CD4-positive, alpha-beta memory T cell (primary cell): ENCODE results near the gene PPM1H. TPM values are rescaled to one million over a fixed set of nuclear protein-coding genes. Genes with fewer than 3 reads are reported as not detected.

Experiments
- CTCF ChIA-PET: fragments of 350-600 bp; sonication (Branson Sonifier 250); formaldehyde crosslinking; loops from one replicate; lab custom pipeline; 2021; ENCODE audit warnings: inconsistent platforms; ENCODE audit not compliant: partially characterized antibody; lab: Charles Lee
- POLR2A ChIA-PET: fragments of 350-600 bp; sonication (Branson Sonifier 250); formaldehyde crosslinking; loops from one replicate; lab custom pipeline; 2021; ENCODE audit not compliant: partially characterized antibody; lab: Charles Lee
- DNase-seq, 5 donors: peaks; one replicate each; pipeline versions ENCODE4 v3.0.0 to v3.0.0-alpha.2; 2020 to 2022; ENCODE audit warnings: mixed read lengths in 1 of 5
- H3K27ac ChIP-seq: one replicate; pipeline ENCODE4 v1.7.0; 2013; ENCODE audit warnings: low read depth, low read length
- H3K27me3 ChIP-seq: 2 replicates; pipeline ENCODE4 v1.7.0; 2013; ENCODE audit warnings: mild to moderate bottlenecking, low read length, moderate library complexity; ENCODE audit not compliant: insufficient read depth
- H3K36me3 ChIP-seq: 2 replicates; pipeline ENCODE4 v1.7.0; 2013; ENCODE audit warnings: mild to moderate bottlenecking, low read length, moderate library complexity; ENCODE audit not compliant: insufficient read depth
- H3K4me1 ChIP-seq: 2 replicates; pipeline ENCODE4 v1.7.0; 2013; ENCODE audit warnings: mild to moderate bottlenecking, low read length, moderate library complexity; ENCODE audit not compliant: insufficient read depth
- H3K4me3 ChIP-seq, 2 donors: one replicate each; pipeline ENCODE4 v1.7.0; 2013; ENCODE audit warnings: low read length in 2 of 2, mild to moderate bottlenecking in 1 of 2
- H3K9me3 ChIP-seq, 2 donors: one replicate each; pipeline ENCODE4 v1.7.0; 2013; ENCODE audit warnings: low read length in 2 of 2, control low read depth in 1 of 2; ENCODE audit not compliant: control insufficient read depth in 1 of 2
- H3K27ac Mint-ChIP-seq, 7 donors: one replicate each; pipeline ENCODE4 v1.8.0; 2020 to 2021; ENCODE audit warnings: mixed read lengths in 7 of 7, mild to moderate bottlenecking in 6 of 7, inconsistent platforms in 3 of 7, moderate library complexity in 3 of 7
- H3K27me3 Mint-ChIP-seq, 2 donors: one replicate each; pipeline ENCODE4 v1.8.0; 2020 to 2021; ENCODE audit warnings: mixed read lengths in 2 of 2
- H3K36me3 Mint-ChIP-seq, 2 donors: one replicate each; pipeline ENCODE4 v1.8.0; 2020 to 2021; ENCODE audit warnings: mixed read lengths in 2 of 2, inconsistent platforms in 1 of 2, mild to moderate bottlenecking in 1 of 2
- H3K4me1 Mint-ChIP-seq, 4 donors: one replicate each; pipeline ENCODE4 v1.8.0; 2020 to 2021; ENCODE audit warnings: mixed read lengths in 4 of 4, mild to moderate bottlenecking in 1 of 4
- H3K4me3 Mint-ChIP-seq, 8 donors: one replicate each; pipeline ENCODE4 v1.8.0; 2020 to 2021; ENCODE audit warnings: mixed read lengths in 8 of 8, mild to moderate bottlenecking in 7 of 8, moderate library complexity in 6 of 8, inconsistent platforms in 3 of 8
- H3K9me3 Mint-ChIP-seq, 8 donors: one replicate each; pipeline ENCODE4 v1.8.0; 2020 to 2021; ENCODE audit warnings: mixed read lengths in 8 of 8, mild to moderate bottlenecking in 5 of 8, inconsistent platforms in 3 of 8, moderate library complexity in 1 of 8
- intact Hi-C: fragments of 100-400 bp; cut with micrococcal nuclease; formaldehyde crosslinking; loops from one replicate; pipeline ENCODE4 v1.15.1; 2023
- polyA plus RNA-seq, 2 donors: library from polyadenylated mRNA; unstranded; fragments of 300-500 nt; fragmentation: Illumina TruSeq; gene quantifications; one replicate each; pipeline ENCODE4 v1.2.3, GENCODE V29; 2021
- total RNA-seq, 2 experiments: library from RNA; stranded (reverse); gene quantifications; one replicate each; pipeline ENCODE4 v1.2.3, GENCODE V29; 2021

Gene PPM1H, protein sequence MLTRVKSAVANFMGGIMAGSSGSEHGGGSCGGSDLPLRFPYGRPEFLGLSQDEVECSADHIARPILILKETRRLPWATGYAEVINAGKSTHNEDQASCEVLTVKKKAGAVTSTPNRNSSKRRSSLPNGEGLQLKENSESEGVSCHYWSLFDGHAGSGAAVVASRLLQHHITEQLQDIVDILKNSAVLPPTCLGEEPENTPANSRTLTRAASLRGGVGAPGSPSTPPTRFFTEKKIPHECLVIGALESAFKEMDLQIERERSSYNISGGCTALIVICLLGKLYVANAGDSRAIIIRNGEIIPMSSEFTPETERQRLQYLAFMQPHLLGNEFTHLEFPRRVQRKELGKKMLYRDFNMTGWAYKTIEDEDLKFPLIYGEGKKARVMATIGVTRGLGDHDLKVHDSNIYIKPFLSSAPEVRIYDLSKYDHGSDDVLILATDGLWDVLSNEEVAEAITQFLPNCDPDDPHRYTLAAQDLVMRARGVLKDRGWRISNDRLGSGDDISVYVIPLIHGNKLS
- total RNA-seq (under 1 TPM; 0.06 to 0.14 TPM), polyA plus RNA-seq (not detected)

DNA sequence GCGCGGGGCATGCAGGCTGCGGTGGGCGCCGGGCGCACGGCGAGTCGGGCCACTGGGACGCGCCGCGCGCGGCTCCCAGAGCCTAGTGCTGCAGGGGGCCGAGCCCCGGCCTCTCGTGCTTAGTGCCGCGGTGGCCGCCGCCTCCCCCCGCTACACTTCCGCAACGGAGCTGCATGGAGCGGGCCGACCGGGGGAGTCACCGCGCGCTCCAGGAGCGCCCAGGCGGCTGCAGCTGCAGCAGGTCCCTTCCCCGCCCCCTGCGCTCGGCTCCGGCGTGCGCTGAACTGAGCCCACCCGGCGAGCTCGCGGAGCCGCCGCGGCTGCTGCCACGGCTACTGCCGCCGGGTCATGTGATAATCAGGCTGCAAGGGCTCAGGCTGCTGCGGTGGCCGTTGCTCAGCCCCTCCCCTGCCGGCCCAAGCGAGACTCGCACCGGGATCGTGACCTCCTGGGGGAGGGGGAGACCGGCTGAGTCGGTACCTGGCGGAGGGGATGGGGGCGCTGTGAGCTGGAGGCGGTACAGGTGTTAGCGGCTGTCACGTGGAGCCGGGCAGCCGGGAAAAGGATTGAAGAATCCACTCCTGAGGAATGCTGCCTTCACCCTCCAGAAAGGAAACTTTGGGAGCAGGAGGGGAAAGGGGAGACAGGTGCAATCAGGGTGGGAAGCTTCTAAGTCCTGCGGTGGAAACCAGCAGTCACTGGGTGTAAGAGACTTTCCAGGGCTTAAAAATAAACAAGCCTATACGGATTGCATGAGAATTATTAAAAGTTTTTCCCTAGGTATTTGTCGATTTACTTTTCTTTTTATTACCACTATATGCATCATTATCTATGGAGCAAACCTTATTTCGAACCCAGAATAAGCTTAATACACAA lies at the start of gene PPM1H:
Gene PPM1H, minus strand, starts transcription at position 352 of the 876 bp plus-strand sequence. CDS start 414 bp downstream, outside the sequence.
- H3K4me3 Mint-ChIP-seq, result peak within 1 kb of the TSS; percentile 79 to 92 (median 84)
- H3K4me1 ChIP-seq, result peaks cover 20% of the 10 kb centered on the region
- no peaks in the 10 kb centered on the region for H3K36me3 ChIP-seq
- H3K27ac Mint-ChIP-seq, result no peak within 1 kb of the TSS
- peaks cover 9 to 15% (median 13%) of the 10 kb centered on the region in 4 donors for H3K4me1 Mint-ChIP-seq
- peaks cover 0 to 3% (median 0%) of the 10 kb centered on the region in 8 donors for H3K9me3 Mint-ChIP-seq
- H3K27me3 ChIP-seq, result peaks cover 12% of the 10 kb centered on the region
- H3K4me3 ChIP-seq, result peak within 1 kb of the TSS in 1 of 2 donors; percentile 14
- intact Hi-C loops, result no loop called here
- POLR2A ChIA-PET, result no interaction called here
- no peaks in the 10 kb centered on the region for H3K36me3 Mint-ChIP-seq
- no peak within 1 kb of the TSS for H3K27ac ChIP-seq
- CTCF ChIA-PET, result no interaction called here
- peaks cover 26 to 38% of the 10 kb centered on the region in 2 donors for H3K27me3 Mint-ChIP-seq
- H3K9me3 ChIP-seq, result no peaks in the 10 kb centered on the region
- DNase-seq, result peak in 3 of 5 donors; percentile 1 to 6 (median 3)

DNA sequence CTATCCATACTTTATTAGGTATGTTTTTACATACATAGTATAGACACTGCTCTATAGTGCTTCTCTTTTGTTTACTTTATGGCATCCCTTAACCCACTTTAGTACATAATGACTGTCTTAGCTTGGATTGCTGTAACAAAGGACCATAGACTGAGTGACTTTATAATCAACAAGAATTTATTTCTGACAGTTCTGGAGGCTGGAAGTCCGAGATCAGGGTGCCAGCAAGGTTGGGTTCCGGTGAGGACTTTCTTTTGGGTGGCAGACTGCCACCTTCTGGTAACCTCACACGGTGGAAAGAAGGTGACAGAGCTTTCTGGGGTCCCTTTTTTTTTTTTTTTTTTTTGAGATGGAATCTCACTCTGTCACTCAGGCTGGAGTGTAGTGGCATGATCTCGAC lies 48.6 kb upstream of the PPM1H start:
- H3K36me3 ChIP-seq, result no peaks in the 10 kb centered on the region
- H3K27me3 ChIP-seq, result no peaks in the 10 kb centered on the region
- H3K4me3 ChIP-seq, result no peak overlapping the region
- H3K27me3 Mint-ChIP-seq, result peaks cover 0 to 1% of the 10 kb centered on the region in 2 donors
- ChIA-PET CTCF (interaction anchor here (1.0 kb wide), 1 partner anchor 17 kb away, joined by 4 read pairs; no protein-coding TSS in a partner anchor), POLR2A (no interaction called here)
- no peaks in the 10 kb centered on the region for H3K36me3 Mint-ChIP-seq
- peaks cover 0 to 4% (median 0%) of the 10 kb centered on the region in 8 donors for H3K9me3 Mint-ChIP-seq
- no peaks in the 10 kb centered on the region for H3K4me1 Mint-ChIP-seq
- H3K9me3 ChIP-seq, result no peaks in the 10 kb centered on the region
- H3K4me3 Mint-ChIP-seq, result no peak overlapping the region
- no peaks in the 10 kb centered on the region for H3K4me1 ChIP-seq
- H3K27ac Mint-ChIP-seq, result no peak overlapping the region
- intact Hi-C loops, result no loop called here
- no peak for DNase-seq
- no peak overlapping the region for H3K27ac ChIP-seq

DNA sequence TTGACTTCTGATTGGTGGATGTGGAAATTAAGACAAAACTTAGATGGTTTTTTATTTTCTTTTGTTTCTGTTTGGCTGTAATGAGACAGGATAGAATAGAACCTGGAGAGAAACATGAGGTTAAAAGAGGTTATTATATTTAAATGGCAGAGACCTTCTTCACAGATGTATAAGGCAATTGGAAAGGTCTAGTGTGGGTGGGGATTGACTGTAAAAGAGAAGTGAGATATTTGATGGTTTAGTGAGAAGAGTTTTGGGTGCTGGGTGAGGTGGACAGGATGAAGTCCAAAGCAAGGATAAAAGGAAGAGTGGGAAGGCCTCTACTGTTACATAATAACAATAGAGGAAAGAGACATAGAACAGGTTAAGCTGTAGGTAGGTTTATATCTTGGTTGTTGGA lies 43.8 kb upstream of the PPM1H start:
- Mint-ChIP-seq H3K27me3 (peaks cover 0 to 5% of the 10 kb centered on the region in 2 donors), H3K36me3 (no peaks in the 10 kb centered on the region), H3K4me1 (no peaks in the 10 kb centered on the region), H3K27ac (no peak overlapping the region), H3K9me3 (peaks cover 0 to 4% (median 0%) of the 10 kb centered on the region in 8 donors), H3K4me3 (no peak overlapping the region)
- no peak for DNase-seq
- no peaks in the 10 kb centered on the region for H3K27me3 ChIP-seq
- intact Hi-C loops, result no loop called here
- H3K9me3 ChIP-seq, result no peaks in the 10 kb centered on the region
- H3K4me3 ChIP-seq, result no peak overlapping the region
- no peaks in the 10 kb centered on the region for H3K4me1 ChIP-seq
- CTCF ChIA-PET, result no interaction called here
- H3K27ac ChIP-seq, result no peak overlapping the region
- H3K36me3 ChIP-seq, result no peaks in the 10 kb centered on the region
- POLR2A ChIA-PET, result no interaction called here

DNA sequence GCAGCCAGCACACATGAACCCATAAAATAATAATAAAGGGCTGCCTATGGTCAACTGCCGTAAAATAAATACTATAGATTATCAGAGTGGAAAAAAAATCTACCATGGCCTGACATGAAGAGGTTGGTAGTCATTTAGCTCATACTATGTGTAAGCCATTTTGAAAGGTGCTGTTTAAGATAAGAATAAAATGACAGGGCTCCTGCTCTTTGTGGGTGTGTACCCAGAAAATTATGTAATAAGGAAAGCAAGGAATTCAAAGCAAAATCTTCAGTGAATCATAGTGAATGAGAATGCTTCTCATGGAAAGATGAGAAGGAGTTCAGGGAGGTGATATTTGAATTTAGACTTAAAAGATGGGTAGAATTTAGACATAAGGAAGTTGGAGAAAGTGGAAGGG lies 42.9 kb upstream of the PPM1H start:
- peaks cover 0 to 4% (median 0%) of the 10 kb centered on the region in 8 donors for H3K9me3 Mint-ChIP-seq
- Histone ChIP-seq H3K9me3 (no peaks in the 10 kb centered on the region), H3K27me3 (no peaks in the 10 kb centered on the region), H3K36me3 (no peaks in the 10 kb centered on the region), H3K4me1 (no peaks in the 10 kb centered on the region), H3K4me3 (no peak overlapping the region), H3K27ac (no peak overlapping the region)
- CTCF ChIA-PET, result no interaction called here
- H3K27me3 Mint-ChIP-seq, result peaks cover 0 to 5% of the 10 kb centered on the region in 2 donors
- intact Hi-C loops, result no loop called here
- DNase-seq, result no peak
- H3K4me1 Mint-ChIP-seq, result no peaks in the 10 kb centered on the region
- H3K36me3 Mint-ChIP-seq, result no peaks in the 10 kb centered on the region
- H3K4me3 Mint-ChIP-seq, result no peak overlapping the region
- POLR2A ChIA-PET, result no interaction called here
- H3K27ac Mint-ChIP-seq, result no peak overlapping the region

DNA sequence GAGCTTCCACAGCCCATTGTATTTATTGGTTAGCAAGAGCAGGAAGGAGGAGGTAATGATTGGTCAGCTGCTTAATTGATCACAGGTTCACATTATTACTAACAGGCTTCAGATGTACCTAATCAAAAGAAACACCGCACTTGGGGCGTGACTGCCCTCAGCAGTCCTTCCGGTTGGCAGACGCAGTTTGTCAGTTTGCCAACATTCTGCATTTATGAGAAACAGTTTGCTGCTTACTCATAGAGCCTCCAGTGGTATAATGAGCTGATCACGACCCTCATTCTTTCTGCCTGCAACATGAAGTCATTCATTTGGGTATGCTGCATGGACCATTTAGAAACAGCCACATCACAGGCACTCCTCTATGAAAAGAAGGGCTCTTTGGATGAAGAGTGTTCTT lies 42.5 kb upstream of the PPM1H start:
- H3K27ac Mint-ChIP-seq, result no peak overlapping the region
- H3K36me3 ChIP-seq, result no peaks in the 10 kb centered on the region
- no peak overlapping the region for H3K4me3 Mint-ChIP-seq
- H3K4me1 Mint-ChIP-seq, result no peaks in the 10 kb centered on the region
- no peak overlapping the region for H3K4me3 ChIP-seq
- no peak for DNase-seq
- POLR2A ChIA-PET, result no interaction called here
- H3K27me3 Mint-ChIP-seq, result peaks cover 0 to 5% of the 10 kb centered on the region in 2 donors
- peaks cover 0 to 4% (median 0%) of the 10 kb centered on the region in 8 donors for H3K9me3 Mint-ChIP-seq
- CTCF ChIA-PET, result no interaction called here
- no peaks in the 10 kb centered on the region for H3K36me3 Mint-ChIP-seq
- no peaks in the 10 kb centered on the region for H3K9me3 ChIP-seq
- intact Hi-C loops, result no loop called here
- no peaks in the 10 kb centered on the region for H3K27me3 ChIP-seq
- H3K4me1 ChIP-seq, result no peaks in the 10 kb centered on the region
- H3K27ac ChIP-seq, result no peak overlapping the region

DNA sequence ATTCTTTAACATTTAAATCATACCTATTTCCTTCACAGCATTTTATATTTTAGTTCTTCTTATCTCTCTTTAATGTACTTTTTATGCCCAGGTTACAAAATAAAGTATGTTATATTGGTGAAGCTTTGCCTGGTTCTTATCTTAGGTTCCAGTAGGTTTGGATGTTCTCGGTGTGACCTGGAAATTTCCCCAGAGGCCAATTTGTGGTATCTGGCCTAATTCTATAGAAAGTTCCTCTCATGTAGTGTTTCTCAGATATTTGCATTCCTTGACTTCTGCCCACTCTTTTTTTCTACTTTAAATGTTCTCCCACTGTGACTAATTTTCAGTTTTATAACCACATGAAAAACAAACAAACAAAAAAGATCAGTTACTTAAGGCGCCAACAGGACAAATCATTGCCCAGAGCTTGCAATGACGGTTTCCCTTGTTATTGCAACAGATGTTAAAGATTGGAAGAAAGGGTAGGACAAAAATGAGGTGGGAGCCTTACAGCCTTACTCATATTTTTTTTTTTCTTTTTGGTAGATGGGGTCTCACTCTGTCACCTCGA lies 41.2 kb upstream of the PPM1H start:
- H3K4me1 Mint-ChIP-seq, result no peaks in the 10 kb centered on the region
- Histone ChIP-seq H3K4me3 (no peak overlapping the region), H3K4me1 (no peaks in the 10 kb centered on the region), H3K27me3 (no peaks in the 10 kb centered on the region), H3K9me3 (no peaks in the 10 kb centered on the region), H3K27ac (no peak overlapping the region), H3K36me3 (no peaks in the 10 kb centered on the region)
- DNase-seq, result no peak
- ChIA-PET CTCF (no interaction called here), POLR2A (no interaction called here)
- no peak overlapping the region for H3K27ac Mint-ChIP-seq
- intact Hi-C loops, result no loop called here
- no peaks in the 10 kb centered on the region for H3K36me3 Mint-ChIP-seq
- no peaks in the 10 kb centered on the region for H3K9me3 Mint-ChIP-seq
- peaks cover 0 to 4% of the 10 kb centered on the region in 2 donors for H3K27me3 Mint-ChIP-seq
- no peak overlapping the region for H3K4me3 Mint-ChIP-seq
